Thoracic aorta (tissue), 2 donors: Measurements from ENCODE around the gene INTS15. TPM values are rescaled to one million over a fixed set of nuclear protein-coding genes. Genes with fewer than 3 reads are reported as not detected.

Source experiments
- ATAC-seq: fragments of 150-250 bp; one replicate; pipeline ENCODE4 v1.8.0; 2017; ENCODE audit warnings: low read depth; ENCODE audit not compliant: insufficient number of reproducible peaks, low FRiP score
- DNase-seq: peaks from one replicate; pipeline ENCODE4 v3.0.0-alpha.2; 2020; ENCODE audit warnings: low spot score
- H3K27ac ChIP-seq, 2 donors: fragments of 200-600 bp; sonication (generic); 1 replicate in 1 of 2; 2 replicates in 1 of 2; pipeline ENCODE4 v1.5.1; 2016; ENCODE audit warnings: mild to moderate bottlenecking in 2 of 2, moderate library complexity in 2 of 2
- H3K27me3 ChIP-seq: fragments of 200-600 bp; sonication (generic); replicated peaks from 2 replicates; pipeline ENCODE4 v1.6.0; 2016; ENCODE audit warnings: mild to moderate bottlenecking; ENCODE audit not compliant: insufficient read depth
- H3K36me3 ChIP-seq: fragments of 200-600 bp; sonication (generic); one replicate; pipeline ENCODE4 v1.5.1; 2016
- H3K4me1 ChIP-seq, 2 donors: fragments of 200-600 bp; sonication (generic); 1 replicate in 1 of 2; 2 replicates in 1 of 2; pipeline versions ENCODE4 v1.5.1 to v1.6.0; 2016; ENCODE audit warnings: low read depth in 2 of 2, mild to moderate bottlenecking in 1 of 2; ENCODE audit not compliant: control insufficient read depth in 1 of 2
- H3K4me3 ChIP-seq: fragments of 200-600 bp; sonication (generic); 2 replicates; pipeline ENCODE4 v1.5.1; 2016; ENCODE audit warnings: mild to moderate bottlenecking
- H3K9me3 ChIP-seq: fragments of 200-600 bp; sonication (generic); 2 replicates; pipeline ENCODE4 v1.5.1; 2016
- total RNA-seq, 2 donors: library from RNA; depleted of rRNA; stranded (reverse); fragments of >200 nt; gene quantifications; one replicate each; pipeline versions ENCODE4 v1.1.0 to v1.2.3, GENCODE V29; 2016
- TF ChIP-seq, protein P1 (sequence below): fragments of 200-600 bp; sonication (generic); IDR thresholded peaks from one replicate; pipeline ENCODE4 v1.5.1; 2019; ENCODE audit warnings: antibody characterized with exemption

INTS15 gene
- total RNA-seq, 2 donors from 2014 or later: 37.2 to 45.4 TPM

DNA sequence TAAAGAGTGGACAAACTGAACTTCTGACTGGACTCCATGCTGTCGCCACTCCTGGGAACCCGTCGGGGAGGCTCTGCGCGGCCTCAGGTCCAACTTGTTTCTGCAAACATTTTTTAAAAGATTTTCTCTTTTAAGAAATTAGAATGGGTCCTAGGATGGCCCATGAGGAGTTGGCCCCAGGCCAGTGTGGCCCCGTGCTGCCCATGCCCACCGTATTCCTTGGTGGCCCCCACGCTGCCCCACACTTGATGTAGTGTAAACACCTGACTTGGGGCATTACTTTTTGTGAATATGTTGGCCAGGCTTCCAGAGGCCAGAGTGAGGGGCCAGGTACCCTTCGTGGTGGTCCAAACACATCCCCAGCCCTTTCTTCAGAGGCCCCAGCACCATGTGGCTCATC is 66.6 kb downstream of the INTS15 start:
- DNase-seq: no peak
- no peak for ATAC-seq
- TF ChIP-seq, protein P1, sequence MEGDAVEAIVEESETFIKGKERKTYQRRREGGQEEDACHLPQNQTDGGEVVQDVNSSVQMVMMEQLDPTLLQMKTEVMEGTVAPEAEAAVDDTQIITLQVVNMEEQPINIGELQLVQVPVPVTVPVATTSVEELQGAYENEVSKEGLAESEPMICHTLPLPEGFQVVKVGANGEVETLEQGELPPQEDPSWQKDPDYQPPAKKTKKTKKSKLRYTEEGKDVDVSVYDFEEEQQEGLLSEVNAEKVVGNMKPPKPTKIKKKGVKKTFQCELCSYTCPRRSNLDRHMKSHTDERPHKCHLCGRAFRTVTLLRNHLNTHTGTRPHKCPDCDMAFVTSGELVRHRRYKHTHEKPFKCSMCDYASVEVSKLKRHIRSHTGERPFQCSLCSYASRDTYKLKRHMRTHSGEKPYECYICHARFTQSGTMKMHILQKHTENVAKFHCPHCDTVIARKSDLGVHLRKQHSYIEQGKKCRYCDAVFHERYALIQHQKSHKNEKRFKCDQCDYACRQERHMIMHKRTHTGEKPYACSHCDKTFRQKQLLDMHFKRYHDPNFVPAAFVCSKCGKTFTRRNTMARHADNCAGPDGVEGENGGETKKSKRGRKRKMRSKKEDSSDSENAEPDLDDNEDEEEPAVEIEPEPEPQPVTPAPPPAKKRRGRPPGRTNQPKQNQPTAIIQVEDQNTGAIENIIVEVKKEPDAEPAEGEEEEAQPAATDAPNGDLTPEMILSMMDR: no peak
- Histone ChIP-seq H3K4me3 (no peak overlapping the region), H3K4me1 (no peaks in the 10 kb centered on the region), H3K27me3 (no peaks in the 10 kb centered on the region), H3K36me3 (peaks cover 27% of the 10 kb centered on the region), H3K9me3 (no peaks in the 10 kb centered on the region), H3K27ac (no peak overlapping the region)

Other genes starting within 250 kb of the INTS15 start
- gene FAM220A, start 241.1 kb upstream of the INTS15 start, total RNA-seq: 10 to 100 TPM; 13.9 to 30.1 TPM
- 100 to 1,000 TPM; 125 to 163 TPM for gene RAC1, start 215.5 kb upstream of the INTS15 start, total RNA-seq
- gene DAGLB, start 142.1 kb upstream of the INTS15 start, total RNA-seq: 10 to 100 TPM; 16.5 to 28.6 TPM
- 100 to 1,000 TPM; 105 to 123 TPM for gene KDELR2, start 105.9 kb upstream of the INTS15 start, total RNA-seq
- under 1 TPM; 0.14 to 0.35 TPM for gene GRID2IP, start 38.6 kb upstream of the INTS15 start, total RNA-seq
- gene ZDHHC4, start 12.6 kb upstream of the INTS15 start, total RNA-seq: 100 to 1,000 TPM in 1 of 2 donors, 10 to 100 TPM in 1; 35.3 to 101 TPM
- 10 to 100 TPM; 12.7 to 31.4 TPM for gene ZNF853, start 25.6 kb downstream of the INTS15 start, total RNA-seq
- gene ZNF316, start 47.3 kb downstream of the INTS15 start, total RNA-seq: 10 to 100 TPM; 54.4 to 64.6 TPM
- gene ZNF12, start 116.9 kb downstream of the INTS15 start, total RNA-seq: 10 to 100 TPM; 18.5 to 34.2 TPM
- not detected for gene RSPH10B2, start 164.1 kb downstream of the INTS15 start, total RNA-seq
- gene CCZ1B, start 236.3 kb downstream of the INTS15 start, total RNA-seq: 10 to 100 TPM; 33.7 to 76.2 TPM